GM21360 (cell line): ENCODE results near the gene CPLANE2.
"Not testable (repeated sequence)": the region's sequence is repeated elsewhere in the genome, so short reads cannot be mapped to it uniquely, and the experiment has no call there.

Experiments
- ATAC-seq: cut with Tn5 transposase; IDR thresholded peaks from one replicate; pipeline ENCODE4 v1.9.1; 2021; ENCODE audit warnings: mild to moderate bottlenecking, moderate library complexity; ENCODE audit not compliant: unreplicated experiment

The CPLANE2 gene

DNA sequence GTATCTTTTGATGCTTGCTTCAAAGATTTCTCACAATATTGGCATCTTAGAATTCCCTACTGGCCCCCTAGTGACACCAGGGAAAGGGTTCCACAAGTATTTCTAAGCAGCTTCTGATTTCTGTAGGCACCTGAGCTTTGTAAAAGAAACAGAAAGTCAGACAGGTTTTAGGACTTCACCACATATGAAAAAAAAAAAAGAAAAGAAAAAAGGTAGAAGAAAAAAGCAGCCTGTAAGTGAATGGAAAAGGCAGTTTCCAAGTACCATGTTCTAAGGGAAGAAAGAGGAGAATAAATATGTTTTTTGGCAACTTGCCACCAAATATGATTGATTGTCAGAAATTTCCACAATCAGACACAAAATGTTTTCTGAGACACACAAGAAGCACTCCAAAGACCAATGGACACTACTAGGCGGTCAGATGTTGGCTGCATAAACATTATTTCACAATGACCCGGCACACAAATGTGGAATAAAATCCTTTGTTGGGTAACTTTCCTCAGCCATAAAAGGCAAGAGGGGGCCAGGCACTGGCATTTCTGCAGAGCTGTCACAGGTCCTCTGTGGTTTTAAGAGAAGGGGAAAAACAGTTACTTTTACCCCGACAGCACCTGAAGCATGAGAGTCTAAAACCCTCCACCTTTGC, 12.7 kb upstream of the CPLANE2 start:
- ATAC-seq: no peak

DNA sequence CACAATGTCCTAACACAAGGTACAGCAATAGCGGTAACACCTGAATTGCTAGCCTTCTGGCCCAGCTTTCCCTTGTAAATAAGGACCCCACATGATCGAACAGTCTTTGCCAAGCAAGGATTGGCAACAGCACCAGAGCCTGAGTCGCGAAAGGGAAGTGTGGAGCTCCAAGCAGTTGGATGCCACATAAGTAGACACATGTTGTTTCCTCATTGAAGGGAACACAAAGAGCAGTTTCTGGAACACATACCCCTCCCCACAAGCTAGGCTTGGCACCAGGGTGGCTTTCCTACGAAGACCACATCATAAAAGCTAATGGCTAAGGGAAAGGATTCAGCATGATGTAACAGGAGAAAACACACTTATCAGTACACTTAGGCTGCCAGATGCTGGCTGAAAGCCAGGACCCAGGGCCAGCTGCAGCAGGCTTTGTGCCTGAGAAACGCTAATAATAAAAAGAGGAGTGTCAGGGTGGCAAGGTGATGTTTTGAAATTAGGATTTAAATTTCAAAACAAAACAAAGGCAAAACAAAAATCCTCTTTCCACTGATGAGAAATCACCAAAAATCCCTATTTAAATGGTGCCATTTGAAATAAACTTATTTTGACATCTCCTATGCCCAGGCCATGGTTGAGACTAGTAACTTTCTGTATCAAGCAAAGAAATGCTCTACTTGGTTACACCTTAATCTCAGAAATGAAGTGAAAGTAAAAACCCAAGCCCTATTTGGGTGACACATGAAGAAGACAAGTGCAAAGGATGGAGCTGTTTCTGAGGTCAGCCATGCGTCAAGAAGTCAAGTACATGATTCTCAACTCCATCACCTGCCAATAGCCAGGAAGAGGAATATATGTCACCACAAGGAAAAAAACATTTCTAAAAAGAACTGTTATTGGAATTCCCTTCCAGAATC, 11.9 kb upstream of the CPLANE2 start:
- no peak for ATAC-seq

DNA sequence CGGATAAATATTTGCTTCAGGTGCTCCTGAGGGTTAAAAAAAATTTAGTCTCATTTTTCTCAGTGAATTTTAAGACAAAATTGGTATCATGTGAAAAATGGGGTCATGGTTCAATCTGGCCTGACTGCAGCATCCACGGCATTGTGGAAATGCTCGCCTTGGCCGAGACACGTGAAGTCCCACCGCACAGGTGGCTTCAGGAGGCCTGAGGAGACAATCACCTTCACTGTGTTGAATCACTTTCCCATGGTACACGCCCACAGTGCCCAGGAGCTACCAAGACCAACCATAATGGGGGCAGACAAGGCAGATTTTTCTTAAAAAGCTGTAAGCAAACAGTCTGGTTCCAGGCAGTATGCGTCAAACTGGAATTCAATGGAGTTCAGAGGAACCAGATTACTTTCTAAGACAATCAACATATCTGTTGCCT, 11.0 kb upstream of the CPLANE2 start:
- no peak for ATAC-seq

DNA sequence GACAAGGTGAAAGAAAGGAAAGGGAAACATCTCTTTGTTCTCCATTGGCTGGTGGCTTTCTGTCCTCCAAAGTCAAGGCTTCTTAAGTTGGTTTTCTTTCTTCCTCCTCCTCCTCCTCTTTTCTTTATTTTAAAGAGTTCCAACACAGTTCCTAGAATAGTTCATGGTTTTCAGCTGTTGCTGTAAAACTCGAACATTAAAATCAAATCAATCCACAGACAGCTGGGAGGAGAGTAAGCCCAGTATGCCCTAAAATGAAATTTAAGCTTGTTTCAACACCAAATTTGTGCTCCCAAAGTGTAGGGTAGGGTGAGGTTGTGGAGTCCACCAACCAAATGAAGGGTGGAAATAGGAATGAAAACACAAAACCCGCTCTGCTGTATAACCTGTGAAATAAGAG, 10.5 kb upstream of the CPLANE2 start:
- no peak for ATAC-seq

DNA sequence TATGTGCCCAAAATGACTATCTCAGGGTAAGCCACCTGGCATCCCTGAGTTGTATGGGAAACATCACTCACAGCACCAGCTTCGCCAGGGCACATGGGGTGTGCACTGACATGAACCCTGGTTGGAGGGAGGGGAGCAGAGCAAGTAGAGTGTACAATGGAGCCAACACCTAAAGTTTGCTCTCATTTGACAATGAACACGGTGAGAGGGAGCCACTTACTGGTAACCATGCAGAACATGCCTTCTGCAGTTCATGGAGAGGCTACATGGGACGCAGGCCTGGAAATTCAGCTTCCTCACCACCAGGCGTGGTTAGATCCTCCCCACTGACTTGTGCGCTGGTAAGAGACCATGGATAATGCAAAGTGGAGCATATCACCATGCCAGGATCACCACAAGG, 10.0 kb upstream of the CPLANE2 start:
- no peak for ATAC-seq

DNA sequence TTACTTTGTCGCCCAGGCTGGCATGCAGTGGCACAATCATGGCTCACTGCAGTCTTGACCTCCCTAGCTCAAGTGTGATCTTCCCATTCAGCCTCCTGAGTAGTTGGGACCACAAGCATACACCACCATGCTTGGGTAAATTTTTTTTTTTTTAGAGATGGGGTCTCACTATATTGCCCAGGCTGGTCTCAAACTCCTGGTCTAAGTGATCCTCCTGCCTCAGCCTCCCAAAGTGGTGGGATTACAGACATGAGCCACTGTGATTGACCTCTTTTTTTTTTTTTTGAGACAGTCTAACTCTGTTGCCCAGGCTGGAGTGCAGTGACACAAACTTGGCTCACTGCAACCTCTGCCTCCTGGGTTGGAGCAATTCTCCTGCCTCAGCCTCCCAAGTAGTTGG, 9.3 kb upstream of the CPLANE2 start:
- ATAC-seq: not testable (repeated sequence)

- no peak for ATAC-seq
These were observed 8.7 kb upstream of the CPLANE2 start for GRCh38 chr1:16245476-16246196.

DNA sequence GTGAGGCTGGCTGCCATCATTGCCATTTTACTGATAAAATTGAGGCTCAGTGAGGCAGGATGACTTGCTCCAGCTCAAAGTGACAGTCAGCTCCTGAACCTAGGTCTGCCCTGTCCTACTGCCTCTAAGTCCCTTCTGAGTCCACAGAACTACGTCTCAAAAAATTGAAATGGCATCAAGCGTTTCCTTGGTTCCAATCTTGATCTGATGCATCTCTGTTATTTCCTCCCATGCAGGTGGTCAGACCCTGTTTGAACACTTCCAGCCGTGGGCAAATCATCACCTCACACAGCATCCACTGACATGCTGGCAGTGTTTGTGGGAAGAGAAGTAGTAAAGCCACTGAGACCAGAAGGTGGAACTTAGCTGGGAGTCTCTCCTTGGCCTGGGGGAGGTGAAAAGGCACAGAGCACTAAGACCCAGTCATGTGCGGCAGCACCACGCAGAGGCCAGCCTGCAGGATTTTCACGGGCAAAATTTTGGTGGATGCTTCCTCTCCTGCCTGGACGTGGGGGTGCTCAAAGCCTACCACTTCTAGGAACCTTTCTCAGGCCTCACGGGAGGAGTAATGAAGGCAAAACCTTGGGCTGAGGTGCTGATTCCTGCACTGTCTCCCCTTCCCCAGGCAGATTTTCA, 7.8 kb upstream of the CPLANE2 start:
- no peak for ATAC-seq

GRCh38 chr1:16243936-16244649, 7.1 kb upstream of the CPLANE2 start:
- ATAC-seq: no peak

- no peak for ATAC-seq
These were observed 6.2 kb upstream of the CPLANE2 start for GRCh38 chr1:16243215-16243610.

DNA sequence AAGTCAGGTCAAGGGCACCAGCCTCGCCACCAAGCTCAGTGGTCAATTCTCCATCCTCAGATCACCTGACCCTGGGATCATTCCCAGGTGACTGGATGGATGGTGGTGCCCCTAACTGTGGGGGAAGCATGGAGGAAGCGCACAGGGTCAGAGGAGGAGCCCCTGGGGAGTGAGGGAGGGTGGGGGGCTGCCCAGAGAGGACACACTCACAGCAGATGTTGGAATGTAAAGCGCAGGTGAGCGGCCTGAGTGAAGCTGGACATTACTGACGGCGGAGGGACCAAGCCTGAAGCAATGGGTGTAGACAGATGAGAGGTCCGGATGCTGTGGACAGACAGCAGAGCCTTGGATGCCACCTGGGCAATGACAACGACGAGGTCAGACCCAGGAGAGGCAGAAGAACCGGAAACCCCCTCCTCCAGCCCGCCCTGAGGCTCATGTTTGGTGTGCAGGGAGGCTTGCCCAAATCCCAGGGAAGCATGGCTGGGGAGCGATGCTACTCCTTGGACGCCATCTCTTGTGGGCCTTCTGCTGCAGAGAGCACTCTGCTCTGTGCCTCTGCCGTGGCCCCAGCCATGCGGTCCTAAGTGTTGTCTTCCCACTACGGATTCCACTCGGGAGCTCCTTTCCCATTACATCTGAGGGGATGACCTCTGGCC, 5.7 kb upstream of the CPLANE2 start:
- no peak for ATAC-seq

- no peak for ATAC-seq
These were observed 4.3 kb upstream of the CPLANE2 start for GRCh38 chr1:16241221-16241708.

DNA sequence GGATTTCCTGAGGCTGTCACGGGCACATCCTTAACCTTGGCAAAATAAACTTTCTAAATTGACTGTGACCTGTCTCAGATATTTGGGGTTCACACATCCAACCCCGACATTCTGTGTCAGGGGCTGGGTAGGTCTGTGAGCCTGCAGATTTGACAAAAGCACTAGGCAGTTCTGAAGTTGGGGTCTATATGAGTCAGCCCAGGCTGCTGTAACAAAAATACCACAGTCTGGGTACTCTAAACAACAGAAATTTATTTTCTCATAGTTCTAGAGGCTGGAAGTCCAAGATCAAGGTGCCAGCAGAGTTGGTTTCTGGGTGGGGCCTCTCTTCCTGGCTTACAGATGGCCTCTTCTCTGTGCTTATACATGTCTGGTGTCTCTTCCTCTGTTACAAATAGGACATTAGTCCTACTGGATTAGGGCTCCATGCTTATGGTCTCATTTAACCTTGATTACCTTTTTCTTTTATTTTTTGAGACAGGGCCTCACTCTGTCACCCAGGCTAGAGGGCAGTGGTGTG, 3.0 kb upstream of the CPLANE2 start:
- no peak for ATAC-seq

DNA sequence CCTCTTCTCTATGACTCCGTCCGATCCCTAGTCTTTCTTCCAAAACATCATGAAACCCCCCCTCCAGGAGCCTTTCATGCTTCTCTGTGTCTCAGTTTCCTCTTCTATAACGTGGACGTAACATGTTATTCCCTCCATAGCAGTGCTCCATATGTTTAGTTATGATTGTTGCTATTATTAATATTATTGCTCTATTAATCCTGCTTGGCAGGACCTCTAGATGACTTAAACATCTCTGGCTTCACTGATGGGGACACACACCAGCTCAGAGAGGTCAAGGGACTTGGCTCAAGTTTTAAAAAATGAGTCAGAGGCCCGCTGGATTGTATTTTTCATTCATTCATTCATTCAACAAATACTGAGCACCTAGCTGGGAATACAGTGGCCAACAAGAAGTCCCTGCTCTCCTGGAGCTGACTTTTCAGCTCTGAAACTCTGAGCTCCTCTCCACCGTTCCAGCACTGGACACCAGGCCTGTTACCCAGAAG, 404 bp upstream of the CPLANE2 start:
- ATAC-seq: no peak

DNA sequence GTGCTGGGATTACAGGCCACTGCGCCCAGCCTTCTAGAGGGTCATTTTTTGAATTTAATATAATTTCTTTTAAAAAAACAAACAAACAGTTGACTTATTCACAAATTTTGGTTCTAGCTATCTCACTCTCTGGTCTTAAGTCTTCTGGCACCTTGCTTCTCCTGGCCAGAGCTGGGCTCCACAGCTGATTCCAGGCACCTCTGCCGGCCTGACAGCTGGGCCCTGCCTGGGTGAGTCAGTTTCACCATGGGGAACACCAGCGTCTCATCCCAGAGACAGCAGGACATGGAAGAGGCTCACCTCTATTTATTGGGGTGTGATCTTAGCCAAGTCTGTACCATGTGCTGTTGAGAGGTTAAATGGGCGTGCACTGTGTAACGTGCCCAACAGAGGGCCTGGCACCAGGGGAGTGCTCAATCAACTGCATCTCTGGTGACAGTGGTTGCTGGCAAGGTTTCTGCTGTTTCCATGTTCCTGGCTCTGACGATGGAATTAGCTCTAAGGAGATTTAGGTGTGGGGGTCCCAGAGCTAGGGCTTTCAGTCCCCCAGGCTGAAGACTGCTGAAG, 956 bp downstream of the CPLANE2 start:
- peak; percentile 45 for ATAC-seq

DNA sequence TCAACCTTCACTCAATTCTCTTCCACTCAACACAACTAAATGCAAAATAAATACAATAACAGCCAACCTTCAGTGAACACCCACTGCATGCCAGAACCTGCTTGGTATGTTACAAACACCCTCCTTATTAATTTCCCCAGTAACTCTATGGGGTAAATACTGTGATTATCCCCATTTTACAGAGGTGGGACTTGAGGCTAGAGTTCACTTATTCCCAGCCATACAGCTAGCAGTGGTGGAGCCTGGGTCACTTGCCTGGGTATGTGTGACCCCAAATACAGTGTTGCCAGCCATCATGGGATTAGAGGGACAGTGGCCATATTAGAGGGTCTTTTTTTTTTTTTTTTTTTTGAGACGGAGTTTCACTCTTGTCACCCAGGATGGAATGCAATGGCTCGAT, 1.6 kb downstream of the CPLANE2 start:
- no peak for ATAC-seq

GRCh38 chr1:16233431-16233830, 3.6 kb downstream of the CPLANE2 start:
- no peak for ATAC-seq

DNA sequence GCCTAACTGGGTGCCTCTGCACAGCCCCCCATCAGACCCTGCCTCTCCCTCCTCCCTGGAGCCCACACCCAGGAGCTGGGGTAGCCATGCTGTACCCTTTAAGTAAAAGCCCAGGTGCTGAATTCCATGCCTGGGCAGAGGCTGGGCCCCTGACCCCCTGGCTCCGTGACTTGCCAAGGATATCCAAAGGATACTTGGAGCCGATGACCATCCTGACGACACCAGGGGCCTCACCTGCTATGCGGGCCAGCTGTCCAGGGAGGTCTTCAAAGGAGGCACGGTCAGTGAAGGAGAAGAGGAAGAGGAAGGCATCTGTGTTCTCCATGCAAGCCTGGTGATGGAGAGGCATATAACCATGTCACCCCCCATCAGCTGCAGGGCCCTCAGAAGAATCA, 4.7 kb downstream of the CPLANE2 start:
- ATAC-seq: no peak
